GM10266 (cell line): Measurements from ENCODE around the gene HDAC10.
"Not testable (repeated sequence)": the region's sequence is repeated elsewhere in the genome, so short reads cannot be mapped to it uniquely, and the experiment has no call there.

Source experiments
- DNase-seq: peaks from one replicate; pipeline ENCODE4 v3.0.0; 2012; ENCODE audit errors: extremely low spot score
- CTCF ChIP-seq: IDR thresholded peaks from 2 replicates; pipeline ENCODE4 v1.5.1; 2012; ENCODE audit warnings: mild to moderate bottlenecking, low read depth; ENCODE audit not compliant: control insufficient read depth, insufficient read depth; ENCODE audit errors: missing control alignments

The HDAC10 gene

GRCh38 chr22:50207383-50208140 is 43.5 kb downstream of the HDAC10 start:
- no peak for DNase-seq
- no peak for TF ChIP-seq CTCF

GRCh38 chr22:50206599-50206998 is 44.5 kb downstream of the HDAC10 start:
- no peak for DNase-seq
- TF ChIP-seq CTCF = peak; percentile 31

DNA sequence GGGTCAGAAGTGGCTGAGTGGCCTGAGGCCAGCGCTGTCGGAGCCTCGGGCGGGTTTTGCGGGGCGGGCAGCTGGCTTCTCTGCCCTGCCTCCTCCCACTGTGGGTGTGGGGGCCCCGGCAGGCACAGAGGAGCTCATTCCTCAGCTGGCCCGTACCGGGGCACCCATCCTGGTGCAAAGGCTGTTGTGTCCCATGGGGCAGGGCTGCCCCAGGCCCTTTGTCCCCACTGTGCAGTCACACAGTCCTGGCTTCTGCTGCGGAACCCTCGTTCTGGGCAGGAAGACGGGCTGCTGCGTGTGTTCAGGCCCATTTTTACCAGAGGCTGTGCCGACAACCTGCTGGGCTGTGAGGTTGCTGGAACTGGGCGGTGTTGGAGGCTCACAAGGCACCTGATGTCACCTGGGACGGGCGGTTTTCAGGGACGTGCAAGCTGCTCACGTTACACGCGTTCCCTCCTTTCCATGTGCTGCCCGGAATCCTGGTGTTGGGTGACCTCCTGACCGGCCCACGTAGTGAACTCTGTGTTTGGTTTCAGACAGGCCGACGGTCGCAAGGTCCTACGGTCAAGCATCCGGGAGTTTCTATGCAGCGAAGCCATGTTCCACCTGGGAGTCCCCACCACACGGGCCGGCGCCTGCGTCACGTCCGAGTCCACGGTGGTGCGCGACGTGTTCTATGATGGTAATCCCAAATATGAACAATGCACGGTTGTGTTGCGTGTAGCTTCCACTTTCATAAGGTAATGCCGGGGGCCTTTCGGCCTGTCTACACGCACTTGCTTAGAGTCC is 45.1 kb downstream of the HDAC10 start:
- no peak for TF ChIP-seq CTCF

DNA sequence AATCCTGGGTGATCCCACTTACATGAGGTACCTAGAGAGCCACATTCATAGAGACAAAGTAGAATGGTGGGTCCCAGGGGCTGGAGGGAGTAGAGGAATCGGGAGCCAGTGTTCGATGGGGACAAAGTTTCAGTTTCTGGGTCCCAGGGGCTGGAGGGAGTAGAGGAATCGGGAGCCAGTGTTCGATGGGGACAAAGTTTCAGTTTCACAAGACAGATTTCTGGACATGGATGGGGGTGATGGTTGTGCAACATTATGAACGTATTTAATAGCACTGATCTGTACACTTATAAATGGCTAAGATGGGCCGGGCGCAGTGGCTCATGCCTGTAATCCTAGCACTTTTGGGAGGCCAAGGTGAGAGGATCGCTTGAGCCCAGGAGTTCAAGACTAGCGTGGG is 46.1 kb downstream of the HDAC10 start:
- not testable (repeated sequence) for DNase-seq

More for the DNA sequence above, 45.1 kb downstream of the HDAC10 start:
- DNase-seq = no peak

- DNase-seq = no peak
Observed at GRCh38 chr22:50204571-50204970, 46.5 kb downstream of the HDAC10 start.

GRCh38 chr22:50203288-50203687 is 47.8 kb downstream of the HDAC10 start:
- no peak for TF ChIP-seq CTCF
- DNase-seq = no peak

More at GRCh38 chr22:50204571-50204970, 46.5 kb downstream of the HDAC10 start:
- no peak for TF ChIP-seq CTCF

GRCh38 chr22:50202130-50202666 is 48.9 kb downstream of the HDAC10 start:
- DNase-seq = no peak
- TF ChIP-seq CTCF = no peak
